HepG2 (cell line): ENCODE results near the gene ACER3. TPM values are rescaled to one million over a fixed set of nuclear protein-coding genes. Genes with fewer than 3 reads are reported as not detected.

Source experiments
- CENPX ChIP-seq: sonication (generic); formaldehyde crosslinking; IDR thresholded peaks from 2 replicates; pipeline ENCODE4 v1.9.0; 2021; ENCODE audit warnings: mild to moderate bottlenecking, missing genetic modification reagents, moderate library complexity
- EZH2 ChIP-seq: conservative IDR thresholded peaks from 2 replicates; pipeline ENCODE4 v1.6.1; 2012; ENCODE audit warnings: mild to moderate bottlenecking, low read depth, low read length, moderate library complexity
- FOXK2 ChIP-seq: fragments of 450-650 bp; IDR thresholded peaks from 2 replicates; pipeline ENCODE4 v1.6.1; 2016
- HMGXB4 ChIP-seq, 2 experiments: sonication (generic) in 1 of 2; formaldehyde crosslinking in 1 of 2; IDR thresholded peaks; 2 replicates each; pipeline versions ENCODE4 v1.4.0 to v1.6.1; 2018 to 2020; ENCODE audit warnings: missing genetic modification reagents in 2 of 2, borderline replicate concordance in 1 of 2, low read depth in 1 of 2, mild to moderate bottlenecking in 1 of 2, missing biosample characterization in 1 of 2
- KIAA2018 ChIP-seq: sonication (generic); formaldehyde crosslinking; IDR thresholded peaks from 2 replicates; pipeline ENCODE4 v1.5.0; 2020; ENCODE audit warnings: mild to moderate bottlenecking, missing genetic modification reagents, borderline replicate concordance
- NFYB ChIP-seq: sonication (generic); formaldehyde crosslinking; IDR thresholded peaks from 2 replicates; pipeline ENCODE4 v1.4.0; 2020; ENCODE audit warnings: missing genetic modification reagents
- NPAS2 ChIP-seq: sonication (generic); formaldehyde crosslinking; IDR thresholded peaks from 2 replicates; pipeline ENCODE4 v1.8.0; 2022; ENCODE audit warnings: mild to moderate bottlenecking, missing genetic modification reagents, borderline replicate concordance
- NR1H2 ChIP-seq: sonication (generic); formaldehyde crosslinking; IDR thresholded peaks from 2 replicates; pipeline ENCODE4 v1.8.1; 2022; ENCODE audit warnings: low read depth, missing genetic modification reagents, borderline replicate concordance
- PAWR ChIP-seq: sonication (generic); formaldehyde crosslinking; IDR thresholded peaks from 2 replicates; pipeline ENCODE4 v1.4.0; 2020; ENCODE audit warnings: missing genetic modification reagents, mild to moderate bottlenecking, borderline replicate concordance
- PBX2 ChIP-seq: IDR thresholded peaks from 2 replicates; pipeline ENCODE4 v1.6.1; 2016; ENCODE audit warnings: control low read depth
- REL ChIP-seq: sonication (generic); formaldehyde crosslinking; conservative IDR thresholded peaks from 2 replicates; pipeline ENCODE4 v1.8.0; 2022; ENCODE audit warnings: mild to moderate bottlenecking, missing genetic modification reagents, moderate library complexity
- RXRB ChIP-seq: IDR thresholded peaks from 2 replicates; pipeline ENCODE4 v1.6.1; 2016; ENCODE audit warnings: borderline replicate concordance, missing genetic modification reagents, missing compliant biosample characterization
- SOX5 ChIP-seq: IDR thresholded peaks from 2 replicates; pipeline ENCODE4 v1.6.1; 2016; ENCODE audit warnings: borderline replicate concordance
- ZNF235 ChIP-seq: sonication (generic); formaldehyde crosslinking; IDR thresholded peaks from 2 replicates; pipeline ENCODE4 v1.8.1; 2023; ENCODE audit warnings: mild to moderate bottlenecking, missing genetic modification reagents, borderline replicate concordance
- ZNF572 ChIP-seq: sonication (generic); formaldehyde crosslinking; IDR thresholded peaks from 2 replicates; pipeline ENCODE4 v1.5.1; 2020; ENCODE audit warnings: mild to moderate bottlenecking, missing genetic modification reagents
- ZNF790 ChIP-seq: sonication (generic); formaldehyde crosslinking; IDR thresholded peaks from 2 replicates; pipeline ENCODE4 v1.8.0; 2022; ENCODE audit warnings: missing genetic modification reagents, mild to moderate bottlenecking, borderline replicate concordance
- ZSCAN25 ChIP-seq: sonication (generic); formaldehyde crosslinking; IDR thresholded peaks from 2 replicates; pipeline ENCODE4 v1.8.0; 2022; ENCODE audit warnings: mild to moderate bottlenecking, missing genetic modification reagents
- ZSCAN5A ChIP-seq: sonication (generic); formaldehyde crosslinking; IDR thresholded peaks from 2 replicates; pipeline ENCODE4 v1.8.0; 2022; ENCODE audit warnings: mild to moderate bottlenecking, missing genetic modification reagents, borderline replicate concordance
- polyA plus RNA-seq, 8 experiments: library from polyadenylated mRNA; depleted of rRNA in 3 of 8; stranded (reverse) in 7 of 8; unstranded in 1 of 8; fragments of >200 nt; fragmentation: Illumina TruSeq in 4 of 8; extraction: Trizol in 4 of 8; gene quantifications; 2 replicates each; pipeline versions ENCODE4 v1.2.1 to v1.2.3, GENCODE V29; 2011 to 2016; ENCODE audit warnings: low read depth in 4 of 8, missing spikeins in 1 of 8, mixed read lengths in 1 of 8; ENCODE audit not compliant: insufficient read depth in 1 of 8
- total RNA-seq, 5 experiments: library from RNA; depleted of rRNA; stranded (reverse); fragments of >200 nt; fragmentation: Illumina TruSeq; extraction: Trizol; gene quantifications; 2 replicates each; pipeline ENCODE4 v1.2.3, GENCODE V29; 2016; ENCODE audit warnings: low read depth in 1 of 5

The ACER3 gene
- total and polyA plus RNA-seq, 2 of the 13 experiments (the other 11 are each of a cell fraction or from before 2014, with no cell fraction given): 6.0 to 9.8 TPM

GRCh38 chr11:77036398-77036797, 175.7 kb downstream of the ACER3 start (continued):
- TF ChIP-seq RXRB (CRISPR knock-in tag) (peak; percentile 55; the same call in 1 of the 2 replicates), FOXK2 (no peak), EZH2 (no peak), NFYB (no peak), ZNF790 (CRISPR knock-in tag) (no peak), PBX2 (no peak), ZNF235 (CRISPR knock-in tag) (no peak), HMGXB4 (CRISPR knock-in tag; IDR thresholded peaks at IDR 0.05; ENCODE audit: borderline replicate concordance in 1 of 2, low read depth in 1 of 2) (no peak), NPAS2 (CRISPR knock-in tag) (no peak), PAWR (CRISPR knock-in tag) (no peak), ZSCAN5A (CRISPR knock-in tag) (peak; percentile 63; the same call in 1 of the 2 replicates), CENPX (no peak), SOX5 (peak; percentile 80), REL (CRISPR knock-in tag) (no peak), KIAA2018 (CRISPR knock-in tag) (no peak), ZNF572 (no peak), NR1H2 (CRISPR knock-in tag) (no peak), ZSCAN25 (CRISPR knock-in tag) (no peak)
